HEK293 (cell line): ENCODE data around the gene CRYBG1.

Experiments used
- CTCF ChIA-PET: fragments of 350-600 bp; formaldehyde crosslinking; extraction: SDS; loops from one replicate; lab custom pipeline; 2021; ENCODE audit warnings: antibody characterized with exemption; lab: Yijun Ruan, JAX
- POLR2A ChIA-PET: fragments of 300-600 bp; formaldehyde crosslinking; extraction: SDS; loops from one replicate; lab custom pipeline; 2020; ENCODE audit warnings: antibody characterized with exemption, inconsistent platforms; lab: Yijun Ruan, JAX
- H3K27ac ChIP-seq: fragments of 200-500 bp; sonication (Bioruptor generic); 2 replicates; pipeline ENCODE4 v1.5.1; 2014; ENCODE audit warnings: low read depth, low read length, control low read depth, inconsistent platforms; ENCODE audit errors: extremely low read depth
- H3K36me3 ChIP-seq, 2 experiments: fragments of 200-500 bp in 1 of 2; sonication (Bioruptor generic) in 1 of 2; 1 replicate in 1 of 2; 2 replicates in 1 of 2; pipeline ENCODE4 v1.5.1; 2014 to 2017; ENCODE audit warnings: inconsistent platforms in 2 of 2, low read length in 2 of 2; ENCODE audit not compliant: control insufficient read depth in 2 of 2, insufficient read depth in 1 of 2
- H3K4me1 ChIP-seq: fragments of 200-500 bp; sonication (Bioruptor generic); 2 replicates; pipeline ENCODE4 v1.5.1; 2014; ENCODE audit warnings: mild to moderate bottlenecking, low read length, inconsistent platforms; ENCODE audit not compliant: control insufficient read depth, insufficient read depth
- H3K4me3 ChIP-seq: 2 replicates; pipeline ENCODE4 v1.5.1; 2011; ENCODE audit warnings: low read depth, mild to moderate bottlenecking, control low read depth, low read length, moderate library complexity
- H3K9me3 ChIP-seq: fragments of 200-500 bp; sonication (Bioruptor generic); 2 replicates; pipeline ENCODE4 v1.5.1; 2014; ENCODE audit warnings: low read depth, low read length, inconsistent platforms; ENCODE audit not compliant: control insufficient read depth, insufficient read depth
- BCL11A ChIP-seq: fragments of 450-650 bp; formaldehyde crosslinking; IDR thresholded peaks from 2 replicates; pipeline ENCODE4 v1.5.1; 2016; ENCODE audit warnings: low read depth, missing biosample characterization, missing genetic modification characterization
- HOXD13 ChIP-seq: sonication (generic); formaldehyde crosslinking; IDR thresholded peaks from 2 replicates; pipeline ENCODE4 v1.8.0; 2022; ENCODE audit warnings: missing genetic modification reagents, borderline replicate concordance
- KLF1 ChIP-seq: fragments of 450-650 bp; formaldehyde crosslinking; IDR thresholded peaks from 2 replicates; pipeline ENCODE4 v1.5.1; 2016; ENCODE audit warnings: missing biosample characterization, missing genetic modification characterization
- TRIM28 ChIP-seq: IDR thresholded peaks from 2 replicates; pipeline ENCODE4 v1.6.1; 2011; ENCODE audit warnings: low read length, control low read depth, borderline replicate concordance
- YY2 ChIP-seq: fragments of 450-650 bp; formaldehyde crosslinking; IDR thresholded peaks from 2 replicates; pipeline ENCODE4 v1.5.1; 2016; ENCODE audit warnings: missing biosample characterization, missing genetic modification characterization
- ZBTB1 ChIP-seq: fragments of 450-650 bp; formaldehyde crosslinking; IDR thresholded peaks from 2 replicates; pipeline ENCODE4 v1.5.1; 2016; ENCODE audit warnings: missing biosample characterization, missing genetic modification characterization
- ZNF138 ChIP-seq: fragments of 450-650 bp; formaldehyde crosslinking; IDR thresholded peaks from 2 replicates; pipeline ENCODE4 v1.5.1; 2016; ENCODE audit warnings: missing biosample characterization, missing genetic modification characterization, borderline replicate concordance
- ZNF19 ChIP-seq: fragments of 450-650 bp; formaldehyde crosslinking; IDR thresholded peaks from 2 replicates; pipeline ENCODE4; 2016; ENCODE audit warnings: missing biosample characterization, missing genetic modification characterization, low read depth
- ZNF214 ChIP-seq: fragments of 450-650 bp; formaldehyde crosslinking; IDR thresholded peaks from 2 replicates; pipeline ENCODE4 v1.5.1; 2017; ENCODE audit warnings: missing biosample characterization, mild to moderate bottlenecking, missing genetic modification characterization, borderline replicate concordance
- ZNF223 ChIP-seq: fragments of 450-650 bp; formaldehyde crosslinking; IDR thresholded peaks from 2 replicates; pipeline ENCODE4 v1.5.1; 2016; ENCODE audit warnings: missing biosample characterization, missing genetic modification characterization
- ZNF274 ChIP-seq, 2 experiments: fragments of 200-500 bp in 1 of 2; fragments of 450-650 bp in 1 of 2; sonication (Bioruptor generic) in 1 of 2; formaldehyde crosslinking in 1 of 2; IDR thresholded peaks; 2 replicates each; pipeline versions ENCODE4 v1.5.1 to v1.6.1; 2014 to 2016; ENCODE audit warnings: borderline replicate concordance in 1 of 2, inconsistent platforms in 1 of 2, low read length in 1 of 2, missing biosample characterization in 1 of 2, missing genetic modification characterization in 1 of 2
- ZNF324 ChIP-seq: fragments of 450-650 bp; formaldehyde crosslinking; IDR thresholded peaks from 2 replicates; pipeline ENCODE4 v1.5.1; 2016; ENCODE audit warnings: missing biosample characterization, missing genetic modification characterization
- ZNF354C ChIP-seq: fragments of 450-650 bp; formaldehyde crosslinking; IDR thresholded peaks from 2 replicates; pipeline ENCODE4 v1.5.1; 2016; ENCODE audit warnings: missing biosample characterization, missing genetic modification characterization, low read depth, borderline replicate concordance
- ZNF701 ChIP-seq: fragments of 450-650 bp; formaldehyde crosslinking; IDR thresholded peaks from 2 replicates; pipeline ENCODE4 v1.5.1; 2016; ENCODE audit warnings: missing biosample characterization, missing genetic modification characterization
- ZNF747 ChIP-seq: fragments of 450-650 bp; formaldehyde crosslinking; IDR thresholded peaks from 2 replicates; pipeline ENCODE4 v1.5.1; 2016; ENCODE audit warnings: missing biosample characterization, missing genetic modification characterization
- ZNF768 ChIP-seq: fragments of 450-650 bp; formaldehyde crosslinking; IDR thresholded peaks from 2 replicates; pipeline ENCODE4 v1.5.1; 2018; ENCODE audit warnings: missing biosample characterization, mild to moderate bottlenecking, missing genetic modification characterization
- ZNF785 ChIP-seq: fragments of 450-650 bp; formaldehyde crosslinking; IDR thresholded peaks from 2 replicates; pipeline ENCODE4 v1.5.1; 2016; ENCODE audit warnings: missing biosample characterization, missing genetic modification characterization
- ZXDB ChIP-seq: fragments of 450-650 bp; formaldehyde crosslinking; IDR thresholded peaks from 2 replicates; pipeline ENCODE4 v1.5.1; 2016; ENCODE audit warnings: missing biosample characterization, missing genetic modification characterization
- TF ChIP-seq, protein P1 (sequence below): fragments of 450-650 bp; formaldehyde crosslinking; IDR thresholded peaks from 2 replicates; pipeline ENCODE4 v1.5.1; 2016; ENCODE audit warnings: missing biosample characterization, missing genetic modification characterization
- TF ChIP-seq, protein P2 (sequence below): IDR thresholded peaks from 2 replicates; pipeline ENCODE4 v1.6.1; 2011; ENCODE audit warnings: mild to moderate bottlenecking, low read depth, low read length, borderline replicate concordance
- TF ChIP-seq, protein P3 (sequence below): fragments of 450-650 bp; formaldehyde crosslinking; IDR thresholded peaks from 2 replicates; pipeline ENCODE4 v1.5.1; 2016; ENCODE audit warnings: missing biosample characterization, missing genetic modification characterization, low read depth
- TF ChIP-seq, protein P4 (sequence below): fragments of 450-650 bp; formaldehyde crosslinking; IDR thresholded peaks from 2 replicates; pipeline ENCODE4 v1.5.1; 2016; ENCODE audit warnings: missing biosample characterization, missing genetic modification characterization
- TF ChIP-seq, protein P5 (sequence below): fragments of 450-650 bp; IDR thresholded peaks from 2 replicates; pipeline ENCODE4 v1.5.1; 2018; ENCODE audit warnings: missing biosample characterization, mild to moderate bottlenecking, missing genetic modification characterization
- TF ChIP-seq, protein P6 (sequence below): sonication (generic); formaldehyde crosslinking; IDR thresholded peaks from 2 replicates; pipeline ENCODE4 v1.8.1; 2022; ENCODE audit warnings: mild to moderate bottlenecking, moderate library complexity, missing genetic modification reagents
- TF ChIP-seq, protein P7 (sequence below): fragments of 450-650 bp; formaldehyde crosslinking; IDR thresholded peaks from 2 replicates; pipeline ENCODE4 v1.5.1; 2016; ENCODE audit warnings: missing biosample characterization, missing genetic modification characterization

CRYBG1 gene

DNA sequence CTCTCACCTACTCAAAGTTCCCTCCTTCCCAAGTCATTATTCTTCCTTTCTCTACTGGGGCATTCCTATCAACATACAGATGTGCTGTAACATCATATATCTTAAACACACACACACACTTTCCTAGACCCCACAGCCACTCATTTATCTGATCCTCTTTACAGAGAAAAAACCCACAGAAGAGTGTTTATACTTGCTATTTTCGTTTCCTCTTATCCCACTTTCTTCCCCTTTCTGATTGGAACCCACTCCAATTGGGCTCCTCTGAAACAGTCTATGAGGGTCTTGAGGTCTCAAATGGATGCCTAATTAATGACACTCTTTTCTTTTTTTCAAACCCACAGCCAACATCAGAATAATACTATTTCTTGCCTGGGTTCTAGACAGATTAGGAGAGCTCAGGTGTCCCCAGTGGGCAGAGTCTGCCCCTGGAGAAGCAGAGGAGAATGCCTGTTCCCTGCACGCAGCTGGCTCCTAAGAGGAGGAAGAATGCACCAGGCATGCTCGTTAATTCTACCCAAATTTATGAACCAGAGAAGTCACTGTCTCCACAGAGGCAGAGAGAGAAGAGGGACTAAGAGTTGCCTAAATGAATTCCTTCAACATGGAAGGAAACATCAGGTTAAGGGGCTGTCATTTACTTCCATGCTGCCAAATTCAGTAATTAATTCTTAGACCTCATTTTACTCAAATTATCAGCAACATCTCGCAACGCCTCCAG lies 65.9 kb downstream of the CRYBG1 start (continued):
- TF ChIP-seq, protein P1, sequence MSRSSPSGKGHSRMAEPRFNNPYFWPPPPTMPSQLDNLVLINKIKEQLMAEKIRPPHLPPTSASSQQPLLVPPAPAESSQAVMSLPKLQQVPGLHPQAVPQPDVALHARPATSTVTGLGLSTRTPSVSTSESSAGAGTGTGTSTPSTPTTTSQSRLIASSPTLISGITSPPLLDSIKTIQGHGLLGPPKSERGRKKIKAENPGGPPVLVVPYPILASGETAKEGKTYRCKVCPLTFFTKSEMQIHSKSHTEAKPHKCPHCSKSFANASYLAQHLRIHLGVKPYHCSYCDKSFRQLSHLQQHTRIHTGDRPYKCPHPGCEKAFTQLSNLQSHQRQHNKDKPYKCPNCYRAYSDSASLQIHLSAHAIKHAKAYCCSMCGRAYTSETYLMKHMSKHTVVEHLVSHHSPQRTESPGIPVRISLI = no peak
- TF ChIP-seq ZNF214 (no peak), ZBTB1 (tag by site-specific recombination) (no peak), KLF1 (tag by site-specific recombination) (no peak), ZNF274 (IDR thresholded peaks at IDR 0.05; ENCODE audit: low read length) (no peak), ZNF274 (tag by site-specific recombination; IDR thresholded peaks at IDR 0.05; ENCODE audit: borderline replicate concordance) (no peak)
- TF ChIP-seq, protein P2, sequence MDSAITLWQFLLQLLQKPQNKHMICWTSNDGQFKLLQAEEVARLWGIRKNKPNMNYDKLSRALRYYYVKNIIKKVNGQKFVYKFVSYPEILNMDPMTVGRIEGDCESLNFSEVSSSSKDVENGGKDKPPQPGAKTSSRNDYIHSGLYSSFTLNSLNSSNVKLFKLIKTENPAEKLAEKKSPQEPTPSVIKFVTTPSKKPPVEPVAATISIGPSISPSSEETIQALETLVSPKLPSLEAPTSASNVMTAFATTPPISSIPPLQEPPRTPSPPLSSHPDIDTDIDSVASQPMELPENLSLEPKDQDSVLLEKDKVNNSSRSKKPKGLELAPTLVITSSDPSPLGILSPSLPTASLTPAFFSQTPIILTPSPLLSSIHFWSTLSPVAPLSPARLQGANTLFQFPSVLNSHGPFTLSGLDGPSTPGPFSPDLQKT = no peak
- TF ChIP-seq, all 188 proteins: peak for 0

DNA sequence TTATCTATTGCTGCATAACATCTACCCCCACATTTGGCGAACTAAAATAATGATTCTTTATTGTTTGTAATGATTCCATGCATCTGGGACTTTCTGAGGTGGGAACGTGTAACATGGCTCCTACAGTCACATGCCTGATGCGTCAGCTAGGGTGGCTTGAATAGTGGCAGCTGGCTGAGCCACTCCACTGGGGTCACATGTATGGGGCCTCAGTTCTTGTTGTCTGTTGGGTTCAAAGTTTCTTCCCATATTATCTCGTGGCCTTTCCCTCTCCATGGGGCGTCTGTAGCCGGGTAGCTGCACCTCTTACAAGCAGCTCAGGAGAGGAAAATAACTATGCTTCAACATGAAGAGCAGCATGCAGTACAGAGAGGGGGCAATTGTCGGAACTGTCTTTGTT lies 69.9 kb downstream of the CRYBG1 start:
- Histone ChIP-seq H3K36me3 (no peaks in the 10 kb centered on the region), H3K4me1 (no peaks in the 10 kb centered on the region), H3K27ac (no peak overlapping the region), H3K9me3 (no peaks in the 10 kb centered on the region), H3K4me3 (no peak overlapping the region)
- ChIA-PET CTCF (interaction anchor here (0.7 to 1.1 kb wide), 4 partner anchors 10 to 549 kb away, joined by 3 to 5 read pairs (median 4); no protein-coding TSS in a partner anchor), POLR2A (no interaction called here)
- TF ChIP-seq HOXD13 (CRISPR knock-in tag) = no peak
- TF ChIP-seq TRIM28 = no peak
- no peak for TF ChIP-seq ZNF19 (tag by site-specific recombination)
- TF ChIP-seq, protein P3, sequence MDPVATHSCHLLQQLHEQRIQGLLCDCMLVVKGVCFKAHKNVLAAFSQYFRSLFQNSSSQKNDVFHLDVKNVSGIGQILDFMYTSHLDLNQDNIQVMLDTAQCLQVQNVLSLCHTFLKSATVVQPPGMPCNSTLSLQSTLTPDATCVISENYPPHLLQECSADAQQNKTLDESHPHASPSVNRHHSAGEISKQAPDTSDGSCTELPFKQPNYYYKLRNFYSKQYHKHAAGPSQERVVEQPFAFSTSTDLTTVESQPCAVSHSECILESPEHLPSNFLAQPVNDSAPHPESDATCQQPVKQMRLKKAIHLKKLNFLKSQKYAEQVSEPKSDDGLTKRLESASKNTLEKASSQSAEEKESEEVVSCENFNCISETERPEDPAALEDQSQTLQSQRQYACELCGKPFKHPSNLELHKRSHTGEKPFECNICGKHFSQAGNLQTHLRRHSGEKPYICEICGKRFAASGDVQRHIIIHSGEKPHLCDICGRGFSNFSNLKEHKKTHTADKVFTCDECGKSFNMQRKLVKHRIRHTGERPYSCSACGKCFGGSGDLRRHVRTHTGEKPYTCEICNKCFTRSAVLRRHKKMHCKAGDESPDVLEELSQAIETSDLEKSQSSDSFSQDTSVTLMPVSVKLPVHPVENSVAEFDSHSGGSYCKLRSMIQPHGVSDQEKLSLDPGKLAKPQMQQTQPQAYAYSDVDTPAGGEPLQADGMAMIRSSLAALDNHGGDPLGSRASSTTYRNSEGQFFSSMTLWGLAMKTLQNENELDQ (tag by site-specific recombination) = no peak
- TF ChIP-seq, protein P4, sequence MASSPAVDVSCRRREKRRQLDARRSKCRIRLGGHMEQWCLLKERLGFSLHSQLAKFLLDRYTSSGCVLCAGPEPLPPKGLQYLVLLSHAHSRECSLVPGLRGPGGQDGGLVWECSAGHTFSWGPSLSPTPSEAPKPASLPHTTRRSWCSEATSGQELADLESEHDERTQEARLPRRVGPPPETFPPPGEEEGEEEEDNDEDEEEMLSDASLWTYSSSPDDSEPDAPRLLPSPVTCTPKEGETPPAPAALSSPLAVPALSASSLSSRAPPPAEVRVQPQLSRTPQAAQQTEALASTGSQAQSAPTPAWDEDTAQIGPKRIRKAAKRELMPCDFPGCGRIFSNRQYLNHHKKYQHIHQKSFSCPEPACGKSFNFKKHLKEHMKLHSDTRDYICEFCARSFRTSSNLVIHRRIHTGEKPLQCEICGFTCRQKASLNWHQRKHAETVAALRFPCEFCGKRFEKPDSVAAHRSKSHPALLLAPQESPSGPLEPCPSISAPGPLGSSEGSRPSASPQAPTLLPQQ (tag by site-specific recombination) = no peak
- TF ChIP-seq, protein P5, sequence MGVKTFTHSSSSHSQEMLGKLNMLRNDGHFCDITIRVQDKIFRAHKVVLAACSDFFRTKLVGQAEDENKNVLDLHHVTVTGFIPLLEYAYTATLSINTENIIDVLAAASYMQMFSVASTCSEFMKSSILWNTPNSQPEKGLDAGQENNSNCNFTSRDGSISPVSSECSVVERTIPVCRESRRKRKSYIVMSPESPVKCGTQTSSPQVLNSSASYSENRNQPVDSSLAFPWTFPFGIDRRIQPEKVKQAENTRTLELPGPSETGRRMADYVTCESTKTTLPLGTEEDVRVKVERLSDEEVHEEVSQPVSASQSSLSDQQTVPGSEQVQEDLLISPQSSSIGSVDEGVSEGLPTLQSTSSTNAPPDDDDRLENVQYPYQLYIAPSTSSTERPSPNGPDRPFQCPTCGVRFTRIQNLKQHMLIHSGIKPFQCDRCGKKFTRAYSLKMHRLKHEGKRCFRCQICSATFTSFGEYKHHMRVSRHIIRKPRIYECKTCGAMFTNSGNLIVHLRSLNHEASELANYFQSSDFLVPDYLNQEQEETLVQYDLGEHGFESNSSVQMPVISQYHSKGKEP (tag by site-specific recombination) = no peak
- no peak for TF ChIP-seq ZNF138
- TF ChIP-seq ZNF701 (tag by site-specific recombination) = no peak
- TF ChIP-seq YY2 (tag by site-specific recombination) = no peak
- TF ChIP-seq, protein P6, sequence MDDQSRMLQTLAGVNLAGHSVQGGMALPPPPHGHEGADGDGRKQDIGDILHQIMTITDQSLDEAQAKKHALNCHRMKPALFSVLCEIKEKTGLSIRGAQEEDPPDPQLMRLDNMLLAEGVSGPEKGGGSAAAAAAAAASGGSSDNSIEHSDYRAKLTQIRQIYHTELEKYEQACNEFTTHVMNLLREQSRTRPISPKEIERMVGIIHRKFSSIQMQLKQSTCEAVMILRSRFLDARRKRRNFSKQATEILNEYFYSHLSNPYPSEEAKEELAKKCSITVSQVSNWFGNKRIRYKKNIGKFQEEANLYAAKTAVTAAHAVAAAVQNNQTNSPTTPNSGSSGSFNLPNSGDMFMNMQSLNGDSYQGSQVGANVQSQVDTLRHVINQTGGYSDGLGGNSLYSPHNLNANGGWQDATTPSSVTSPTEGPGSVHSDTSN = no peak
- no peak for TF ChIP-seq ZNF785 (tag by site-specific recombination)
- no peak for TF ChIP-seq BCL11A (tag by site-specific recombination)
- no peak for TF ChIP-seq ZNF354C (tag by site-specific recombination)
- no peak for TF ChIP-seq ZNF223
- TF ChIP-seq ZNF324 = no peak
- no peak for TF ChIP-seq ZNF768 (tag by site-specific recombination)
- TF ChIP-seq, protein P7, sequence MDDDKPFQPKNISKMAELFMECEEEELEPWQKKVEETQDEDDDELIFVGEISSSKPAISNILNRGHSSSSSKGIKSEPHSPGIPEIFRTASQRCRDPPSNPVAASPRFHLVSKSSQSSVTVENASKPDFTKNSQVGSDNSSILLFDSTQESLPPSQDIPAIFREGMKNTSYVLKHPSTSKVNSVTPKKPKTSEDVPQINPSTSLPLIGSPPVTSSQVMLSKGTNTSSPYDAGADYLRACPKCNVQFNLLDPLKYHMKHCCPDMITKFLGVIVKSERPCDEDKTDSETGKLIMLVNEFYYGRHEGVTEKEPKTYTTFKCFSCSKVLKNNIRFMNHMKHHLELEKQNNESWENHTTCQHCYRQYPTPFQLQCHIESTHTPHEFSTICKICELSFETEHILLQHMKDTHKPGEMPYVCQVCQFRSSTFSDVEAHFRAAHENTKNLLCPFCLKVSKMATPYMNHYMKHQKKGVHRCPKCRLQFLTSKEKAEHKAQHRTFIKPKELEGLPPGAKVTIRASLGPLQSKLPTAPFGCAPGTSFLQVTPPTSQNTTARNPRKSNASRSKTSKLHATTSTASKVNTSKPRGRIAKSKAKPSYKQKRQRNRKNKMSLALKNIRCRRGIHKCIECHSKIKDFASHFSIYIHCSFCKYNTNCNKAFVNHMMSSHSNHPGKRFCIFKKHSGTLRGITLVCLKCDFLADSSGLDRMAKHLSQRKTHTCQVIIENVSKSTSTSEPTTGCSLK (tag by site-specific recombination) = no peak
- TF ChIP-seq ZXDB (tag by site-specific recombination) = no peak
- TF ChIP-seq ZNF747 = no peak
